ENCODE measurements around the gene LMBRD1.

- TF ChIP-seq, protein P1, sequence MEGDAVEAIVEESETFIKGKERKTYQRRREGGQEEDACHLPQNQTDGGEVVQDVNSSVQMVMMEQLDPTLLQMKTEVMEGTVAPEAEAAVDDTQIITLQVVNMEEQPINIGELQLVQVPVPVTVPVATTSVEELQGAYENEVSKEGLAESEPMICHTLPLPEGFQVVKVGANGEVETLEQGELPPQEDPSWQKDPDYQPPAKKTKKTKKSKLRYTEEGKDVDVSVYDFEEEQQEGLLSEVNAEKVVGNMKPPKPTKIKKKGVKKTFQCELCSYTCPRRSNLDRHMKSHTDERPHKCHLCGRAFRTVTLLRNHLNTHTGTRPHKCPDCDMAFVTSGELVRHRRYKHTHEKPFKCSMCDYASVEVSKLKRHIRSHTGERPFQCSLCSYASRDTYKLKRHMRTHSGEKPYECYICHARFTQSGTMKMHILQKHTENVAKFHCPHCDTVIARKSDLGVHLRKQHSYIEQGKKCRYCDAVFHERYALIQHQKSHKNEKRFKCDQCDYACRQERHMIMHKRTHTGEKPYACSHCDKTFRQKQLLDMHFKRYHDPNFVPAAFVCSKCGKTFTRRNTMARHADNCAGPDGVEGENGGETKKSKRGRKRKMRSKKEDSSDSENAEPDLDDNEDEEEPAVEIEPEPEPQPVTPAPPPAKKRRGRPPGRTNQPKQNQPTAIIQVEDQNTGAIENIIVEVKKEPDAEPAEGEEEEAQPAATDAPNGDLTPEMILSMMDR (IDR thresholded peaks at IDR 0.05; ENCODE audit: low read depth, low read length, poor library complexity, severe bottlenecking): no peak
- no peak for TF ChIP-seq EZH2phosphoT487 (IDR thresholded peaks at IDR 0.05; ENCODE audit: borderline replicate concordance, low read length)
Observed at GRCh38 chr6:69643688-69644087, 153.1 kb downstream of the LMBRD1 start.

Data from DOHH2 (cell line).